ENCODE measurements around the gene PATL2.
"Not testable (repeated sequence)": the region's sequence is repeated elsewhere in the genome, so short reads cannot be mapped to it uniquely, and the experiment has no call there.

PATL2 gene
- long read RNA-seq, partial matches to known transcripts, result 3 of 10 reads
- long read RNA-seq, other reads (novel, unspliced or antisense), result 7 of 10 reads

DNA sequence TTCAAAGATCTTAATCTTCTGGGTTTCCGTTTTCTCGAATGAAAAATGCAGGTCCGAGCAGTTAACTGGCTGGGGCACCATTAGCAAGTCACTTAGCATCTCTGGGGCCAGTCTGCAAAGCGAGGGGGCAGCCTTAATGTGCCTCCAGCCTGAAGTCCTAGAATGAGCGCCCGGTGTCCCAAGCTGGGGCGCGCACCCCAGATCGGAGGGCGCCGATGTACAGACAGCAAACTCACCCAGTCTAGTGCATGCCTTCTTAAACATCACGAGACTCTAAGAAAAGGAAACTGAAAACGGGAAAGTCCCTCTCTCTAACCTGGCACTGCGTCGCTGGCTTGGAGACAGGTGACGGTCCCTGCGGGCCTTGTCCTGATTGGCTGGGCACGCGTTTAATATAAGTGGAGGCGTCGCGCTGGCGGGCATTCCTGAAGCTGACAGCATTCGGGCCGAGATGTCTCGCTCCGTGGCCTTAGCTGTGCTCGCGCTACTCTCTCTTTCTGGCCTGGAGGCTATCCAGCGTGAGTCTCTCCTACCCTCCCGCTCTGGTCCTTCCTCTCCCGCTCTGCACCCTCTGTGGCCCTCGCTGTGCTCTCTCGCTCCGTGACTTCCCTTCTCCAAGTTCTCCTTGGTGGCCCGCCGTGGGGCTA lies at the start of gene PATL2, which contains the start of gene B2M:
PATL2 (minus strand) TSS at position 228 of the 647 bp plus-strand sequence. CDS start 34,833 bp downstream, outside the sequence.
B2M (plus strand) TSS at position 422 of the 647 bp plus-strand sequence; CDS start at position 452, 30 bp downstream.
- peak within 1 kb of the TSS; percentile 97 for H3K27ac ChIP-seq (replicated peaks)
- peak; percentile 94 to 95 for DNase-seq (ENCODE audit: low read depth in 1 of 2, low spot score in 1 of 2)
- peak within 1 kb of the TSS; percentile 88 for H3K4me3 ChIP-seq (replicated peaks; ENCODE audit: insufficient read depth, low read length)
- peak; percentile 99 for TF ChIP-seq POLR2AphosphoS5 (IDR thresholded peaks at IDR 0.05; ENCODE audit: low read depth)
- no peak; the same call in 1 of the 2 replicates for TF ChIP-seq SPI1 (IDR thresholded peaks at IDR 0.05; ENCODE audit: borderline replicate concordance, low read depth)
- TF ChIP-seq, protein P1, sequence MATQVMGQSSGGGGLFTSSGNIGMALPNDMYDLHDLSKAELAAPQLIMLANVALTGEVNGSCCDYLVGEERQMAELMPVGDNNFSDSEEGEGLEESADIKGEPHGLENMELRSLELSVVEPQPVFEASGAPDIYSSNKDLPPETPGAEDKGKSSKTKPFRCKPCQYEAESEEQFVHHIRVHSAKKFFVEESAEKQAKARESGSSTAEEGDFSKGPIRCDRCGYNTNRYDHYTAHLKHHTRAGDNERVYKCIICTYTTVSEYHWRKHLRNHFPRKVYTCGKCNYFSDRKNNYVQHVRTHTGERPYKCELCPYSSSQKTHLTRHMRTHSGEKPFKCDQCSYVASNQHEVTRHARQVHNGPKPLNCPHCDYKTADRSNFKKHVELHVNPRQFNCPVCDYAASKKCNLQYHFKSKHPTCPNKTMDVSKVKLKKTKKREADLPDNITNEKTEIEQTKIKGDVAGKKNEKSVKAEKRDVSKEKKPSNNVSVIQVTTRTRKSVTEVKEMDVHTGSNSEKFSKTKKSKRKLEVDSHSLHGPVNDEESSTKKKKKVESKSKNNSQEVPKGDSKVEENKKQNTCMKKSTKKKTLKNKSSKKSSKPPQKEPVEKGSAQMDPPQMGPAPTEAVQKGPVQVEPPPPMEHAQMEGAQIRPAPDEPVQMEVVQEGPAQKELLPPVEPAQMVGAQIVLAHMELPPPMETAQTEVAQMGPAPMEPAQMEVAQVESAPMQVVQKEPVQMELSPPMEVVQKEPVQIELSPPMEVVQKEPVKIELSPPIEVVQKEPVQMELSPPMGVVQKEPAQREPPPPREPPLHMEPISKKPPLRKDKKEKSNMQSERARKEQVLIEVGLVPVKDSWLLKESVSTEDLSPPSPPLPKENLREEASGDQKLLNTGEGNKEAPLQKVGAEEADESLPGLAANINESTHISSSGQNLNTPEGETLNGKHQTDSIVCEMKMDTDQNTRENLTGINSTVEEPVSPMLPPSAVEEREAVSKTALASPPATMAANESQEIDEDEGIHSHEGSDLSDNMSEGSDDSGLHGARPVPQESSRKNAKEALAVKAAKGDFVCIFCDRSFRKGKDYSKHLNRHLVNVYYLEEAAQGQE (IDR thresholded peaks at IDR 0.05; ENCODE audit: insufficient replicate concordance, low read depth), result peak; percentile 74
- TF ChIP-seq, protein P2, sequence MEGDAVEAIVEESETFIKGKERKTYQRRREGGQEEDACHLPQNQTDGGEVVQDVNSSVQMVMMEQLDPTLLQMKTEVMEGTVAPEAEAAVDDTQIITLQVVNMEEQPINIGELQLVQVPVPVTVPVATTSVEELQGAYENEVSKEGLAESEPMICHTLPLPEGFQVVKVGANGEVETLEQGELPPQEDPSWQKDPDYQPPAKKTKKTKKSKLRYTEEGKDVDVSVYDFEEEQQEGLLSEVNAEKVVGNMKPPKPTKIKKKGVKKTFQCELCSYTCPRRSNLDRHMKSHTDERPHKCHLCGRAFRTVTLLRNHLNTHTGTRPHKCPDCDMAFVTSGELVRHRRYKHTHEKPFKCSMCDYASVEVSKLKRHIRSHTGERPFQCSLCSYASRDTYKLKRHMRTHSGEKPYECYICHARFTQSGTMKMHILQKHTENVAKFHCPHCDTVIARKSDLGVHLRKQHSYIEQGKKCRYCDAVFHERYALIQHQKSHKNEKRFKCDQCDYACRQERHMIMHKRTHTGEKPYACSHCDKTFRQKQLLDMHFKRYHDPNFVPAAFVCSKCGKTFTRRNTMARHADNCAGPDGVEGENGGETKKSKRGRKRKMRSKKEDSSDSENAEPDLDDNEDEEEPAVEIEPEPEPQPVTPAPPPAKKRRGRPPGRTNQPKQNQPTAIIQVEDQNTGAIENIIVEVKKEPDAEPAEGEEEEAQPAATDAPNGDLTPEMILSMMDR (IDR thresholded peaks at IDR 0.05; ENCODE audit: insufficient read depth, low read length), result no peak
- TF ChIP-seq GABPA (IDR thresholded peaks at IDR 0.05; ENCODE audit: low read depth), result no peak; the same call in 1 of the 2 replicates
- H3K27me3 ChIP-seq (ENCODE audit: insufficient read depth, poor library complexity, severe bottlenecking), result no peaks in the 10 kb centered on the region

DNA sequence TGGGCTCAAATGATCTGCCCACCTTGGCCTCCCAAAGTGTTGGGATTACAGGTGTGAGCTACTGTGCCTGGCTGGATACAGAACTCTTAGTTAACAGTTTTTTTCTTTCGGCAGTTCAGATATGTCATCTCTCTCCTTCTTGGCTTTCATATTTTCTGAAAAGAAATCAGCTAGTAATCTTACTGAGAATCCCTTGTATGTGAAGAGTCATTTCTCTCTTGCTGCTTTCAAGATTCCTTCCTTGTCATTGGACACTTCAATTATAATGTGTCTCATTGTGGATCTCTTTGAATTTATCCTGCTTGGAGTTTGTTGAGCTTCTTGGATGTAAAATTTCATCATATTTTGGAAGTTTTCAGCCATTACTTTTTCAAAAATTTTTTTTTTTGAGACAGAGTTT lies 42.2 kb upstream of the PATL2 start:
- H3K4me3 ChIP-seq (replicated peaks; ENCODE audit: insufficient read depth, low read length), result no peak overlapping the region
- TF ChIP-seq, protein P2 (IDR thresholded peaks at IDR 0.05; ENCODE audit: insufficient read depth, low read length), result no peak
- TF ChIP-seq, protein P1 (IDR thresholded peaks at IDR 0.05; ENCODE audit: insufficient replicate concordance, low read depth), result no peak
- no peak for TF ChIP-seq GABPA (IDR thresholded peaks at IDR 0.05; ENCODE audit: low read depth)
- no peak for TF ChIP-seq SPI1 (IDR thresholded peaks at IDR 0.05; ENCODE audit: borderline replicate concordance, low read depth)
- no peak for TF ChIP-seq POLR2AphosphoS5 (IDR thresholded peaks at IDR 0.05; ENCODE audit: low read depth)
- DNase-seq (ENCODE audit: low read depth in 1 of 2, low spot score in 1 of 2), result no peak
- H3K27me3 ChIP-seq (ENCODE audit: insufficient read depth, poor library complexity, severe bottlenecking), result no peaks in the 10 kb centered on the region
- H3K27ac ChIP-seq (replicated peaks), result no peak overlapping the region

- not testable (repeated sequence) for DNase-seq (ENCODE audit: low read depth in 1 of 2, low spot score in 1 of 2); H3K4me3 ChIP-seq (replicated peaks; ENCODE audit: insufficient read depth, low read length); H3K27me3 ChIP-seq (ENCODE audit: insufficient read depth, poor library complexity, severe bottlenecking); H3K27ac ChIP-seq (replicated peaks)
These were observed 32.3 kb upstream of the PATL2 start for GRCh38 chr15:44743454-44743853.

- H3K27ac ChIP-seq (replicated peaks); H3K27me3 ChIP-seq (ENCODE audit: insufficient read depth, poor library complexity, severe bottlenecking); DNase-seq (ENCODE audit: low read depth in 1 of 2, low spot score in 1 of 2); H3K4me3 ChIP-seq (replicated peaks; ENCODE audit: insufficient read depth, low read length): not testable (repeated sequence)
These were observed 28.2 kb upstream of the PATL2 start for GRCh38 chr15:44739222-44739847.
